LNCaP clone FGC (cell line): ENCODE measurements around the gene IDH3B.

Source experiments
- DNase-seq: peaks from one replicate; pipeline ENCODE4 v3.0.0-alpha.2; 2011; ENCODE audit warnings: low read depth
- H3K4me3 ChIP-seq: 2 replicates; pipeline ENCODE4 v1.5.1; 2011; ENCODE audit warnings: mild to moderate bottlenecking, low read depth, low read length, control low read depth
- TF ChIP-seq, protein P1 (sequence below): IDR thresholded peaks from 2 replicates; pipeline ENCODE4 v1.5.1; 2012; ENCODE audit warnings: mild to moderate bottlenecking; ENCODE audit not compliant: control insufficient read depth, insufficient read depth; ENCODE audit errors: extremely low read depth

The IDH3B gene

DNA sequence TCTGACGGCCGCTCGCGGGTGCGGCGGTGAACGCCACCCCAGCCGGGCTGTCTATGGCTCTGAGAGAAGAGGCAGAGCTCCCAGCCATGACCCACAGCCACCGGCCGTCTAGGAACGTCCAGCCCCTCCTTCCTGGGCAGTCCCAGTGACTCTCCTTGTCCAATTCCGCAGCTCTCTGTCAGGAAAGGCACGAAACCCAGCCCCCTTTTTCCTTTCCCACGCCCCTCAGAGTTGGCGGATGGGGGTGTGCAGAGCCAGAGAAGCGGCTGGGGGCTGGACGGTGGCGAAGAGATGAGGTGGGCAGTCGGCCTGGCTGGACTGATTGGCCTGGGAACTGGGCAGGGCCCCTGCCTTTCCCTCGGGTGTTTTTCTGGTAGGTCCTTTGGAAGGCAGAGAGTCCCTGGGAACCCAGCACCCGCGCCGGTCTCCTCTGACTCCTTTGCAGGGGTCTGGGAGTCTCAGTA is 30.0 kb upstream of the IDH3B start:
- H3K4me3 ChIP-seq: no peak overlapping the region
- TF ChIP-seq, protein P1, sequence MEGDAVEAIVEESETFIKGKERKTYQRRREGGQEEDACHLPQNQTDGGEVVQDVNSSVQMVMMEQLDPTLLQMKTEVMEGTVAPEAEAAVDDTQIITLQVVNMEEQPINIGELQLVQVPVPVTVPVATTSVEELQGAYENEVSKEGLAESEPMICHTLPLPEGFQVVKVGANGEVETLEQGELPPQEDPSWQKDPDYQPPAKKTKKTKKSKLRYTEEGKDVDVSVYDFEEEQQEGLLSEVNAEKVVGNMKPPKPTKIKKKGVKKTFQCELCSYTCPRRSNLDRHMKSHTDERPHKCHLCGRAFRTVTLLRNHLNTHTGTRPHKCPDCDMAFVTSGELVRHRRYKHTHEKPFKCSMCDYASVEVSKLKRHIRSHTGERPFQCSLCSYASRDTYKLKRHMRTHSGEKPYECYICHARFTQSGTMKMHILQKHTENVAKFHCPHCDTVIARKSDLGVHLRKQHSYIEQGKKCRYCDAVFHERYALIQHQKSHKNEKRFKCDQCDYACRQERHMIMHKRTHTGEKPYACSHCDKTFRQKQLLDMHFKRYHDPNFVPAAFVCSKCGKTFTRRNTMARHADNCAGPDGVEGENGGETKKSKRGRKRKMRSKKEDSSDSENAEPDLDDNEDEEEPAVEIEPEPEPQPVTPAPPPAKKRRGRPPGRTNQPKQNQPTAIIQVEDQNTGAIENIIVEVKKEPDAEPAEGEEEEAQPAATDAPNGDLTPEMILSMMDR: no peak
- no peak for DNase-seq

DNA sequence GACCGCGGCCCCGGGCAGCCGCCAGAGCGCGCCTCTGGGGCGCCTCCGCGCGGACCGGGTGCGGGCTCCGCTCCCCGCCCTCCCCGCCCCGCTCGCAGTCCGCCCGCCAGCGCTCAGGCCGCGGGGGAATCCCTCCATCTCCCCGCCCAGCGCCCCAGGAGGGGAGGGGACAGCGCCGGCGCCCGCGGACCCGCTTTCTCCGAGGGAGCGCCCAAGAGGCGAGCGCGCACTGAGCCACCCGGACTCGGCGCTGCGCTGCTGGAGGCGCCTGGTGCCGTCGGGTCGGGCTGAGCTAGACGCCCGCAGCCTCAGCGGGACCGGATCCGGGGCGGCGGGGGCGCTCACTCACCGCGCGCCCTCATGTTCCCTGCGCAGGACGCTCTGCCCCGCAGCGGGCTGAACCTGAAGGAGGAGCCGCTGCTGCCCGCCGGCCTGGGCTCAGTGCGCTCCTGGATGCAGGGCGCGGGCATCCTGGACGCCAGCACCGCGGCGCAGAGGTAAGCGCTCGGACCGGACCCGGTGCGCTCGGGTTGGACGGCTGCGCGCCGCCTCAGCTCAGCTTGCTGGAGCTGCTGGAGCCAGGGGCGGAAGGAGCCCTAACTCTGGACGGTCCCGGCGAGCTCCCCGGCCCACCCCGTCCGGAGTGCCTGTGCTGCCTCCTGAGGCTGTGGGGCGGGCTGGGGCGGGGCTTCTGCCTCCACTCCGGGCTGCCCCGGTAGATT is 29.4 kb upstream of the IDH3B start:
- no peak for DNase-seq
- no peak overlapping the region for H3K4me3 ChIP-seq
- TF ChIP-seq, protein P1: no peak

DNA sequence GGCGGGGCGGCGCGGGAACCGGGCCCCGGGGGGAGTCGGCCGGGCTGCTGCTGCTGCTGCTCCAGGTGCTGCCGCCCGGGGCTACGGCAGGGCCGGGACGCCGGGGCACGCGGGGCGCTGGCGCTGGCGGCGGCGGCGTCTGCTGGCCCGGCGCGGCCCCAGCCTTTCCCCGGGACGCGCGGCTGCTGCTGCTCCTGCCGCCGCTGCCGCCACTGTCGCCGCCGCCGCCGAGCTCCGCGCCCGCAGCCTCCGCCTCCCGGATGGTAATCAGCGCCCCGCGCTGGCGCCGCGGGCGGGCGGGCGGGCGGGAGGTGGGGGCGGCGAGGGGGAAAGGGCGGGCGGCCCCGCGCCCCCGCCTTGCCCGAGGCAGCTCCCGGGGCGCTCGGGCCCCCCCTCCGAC is 28.9 kb upstream of the IDH3B start:
- H3K4me3 ChIP-seq: no peak overlapping the region
- TF ChIP-seq, protein P1: no peak
- no peak for DNase-seq

DNA sequence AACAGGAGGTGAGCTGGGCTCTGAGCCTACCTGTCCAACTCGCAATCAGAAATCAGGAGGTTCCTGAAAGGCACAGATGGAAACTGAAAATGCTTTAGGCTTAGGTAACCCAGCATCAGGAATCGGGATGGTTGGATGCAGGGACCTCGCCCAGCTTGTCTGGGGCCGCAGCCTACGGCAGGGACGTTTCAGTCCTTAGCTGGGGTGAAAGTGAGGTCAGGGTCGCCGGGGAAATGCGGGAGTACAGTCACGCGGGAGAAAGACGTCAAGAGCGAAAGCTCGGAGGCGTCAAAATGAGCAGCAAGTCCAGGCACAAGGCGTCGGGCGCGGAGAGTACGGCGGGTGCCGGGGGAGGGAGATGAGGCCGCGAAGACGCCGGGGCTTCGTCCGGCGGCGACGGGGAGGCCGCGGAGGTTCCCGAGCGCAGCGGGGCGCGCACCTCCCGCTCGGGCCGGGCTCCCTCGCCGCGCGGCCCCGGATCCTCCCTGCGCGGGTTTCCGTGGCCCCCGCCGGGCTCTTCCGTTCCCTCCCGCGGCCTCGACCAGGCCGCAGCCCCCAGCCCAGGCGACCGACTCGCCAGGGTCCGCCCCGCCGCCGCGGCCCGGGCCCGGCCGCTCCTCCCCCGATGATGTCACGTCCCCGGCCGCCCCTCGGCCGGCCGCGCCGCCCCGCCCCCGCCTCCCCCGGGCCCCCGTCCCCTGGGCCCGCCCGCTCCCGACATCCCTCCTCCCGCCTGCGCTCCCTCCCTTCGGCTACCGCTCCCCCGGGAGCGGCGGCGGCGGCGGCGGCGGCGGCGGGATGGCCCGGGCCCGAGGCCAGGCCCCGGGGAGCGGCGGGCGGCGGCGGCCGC is 28.2 kb upstream of the IDH3B start, which contains the start of gene EBF4:
EBF4 (plus strand) TSS at position 745 of the 850 bp plus-strand sequence. CDS start 866 bp downstream, outside the sequence.
- TF ChIP-seq, protein P1: no peak
- H3K4me3 ChIP-seq: no peak within 1 kb of the TSS
- no peak for DNase-seq

DNA sequence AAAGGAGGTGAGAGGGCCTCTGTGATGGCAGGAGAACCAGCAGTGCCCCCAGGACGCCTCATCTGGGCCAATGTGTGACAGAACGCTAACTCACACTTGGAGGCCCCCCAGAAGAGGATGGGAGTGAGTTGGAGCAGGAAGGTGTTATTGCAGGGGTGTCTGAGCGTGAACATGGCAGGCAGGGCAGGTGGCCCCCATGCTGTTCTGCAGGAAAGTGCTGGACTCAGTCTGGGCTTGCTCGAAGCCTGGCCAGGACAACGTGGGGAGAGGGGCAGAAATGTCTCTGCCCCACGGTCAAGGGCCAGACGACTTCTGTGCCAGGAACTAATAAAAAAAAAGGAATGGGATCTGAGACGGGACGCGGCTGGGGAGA is 27.6 kb upstream of the IDH3B start:
- TF ChIP-seq, protein P1: no peak
- no peak overlapping the region for H3K4me3 ChIP-seq
- no peak for DNase-seq

DNA sequence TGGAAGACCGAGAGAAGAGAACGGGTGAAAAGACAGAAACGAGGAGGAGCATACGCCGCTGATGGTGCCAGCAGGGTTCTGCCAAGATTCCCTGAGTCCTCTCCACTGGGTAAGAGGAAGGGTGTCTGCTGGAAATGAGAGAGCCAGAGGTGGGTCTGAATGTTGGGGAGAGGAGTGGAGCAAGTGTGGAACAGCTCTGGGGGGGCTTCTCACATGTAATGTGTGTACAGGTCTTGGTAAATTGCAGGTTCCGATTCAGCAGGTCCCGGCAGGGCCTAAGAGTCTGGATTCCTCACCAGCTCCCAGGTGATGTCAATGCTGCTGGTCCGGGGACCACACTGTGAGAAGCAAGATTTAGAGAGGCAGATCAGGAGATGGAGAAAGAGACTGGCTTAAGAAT is 27.1 kb upstream of the IDH3B start:
- no peak for DNase-seq
- TF ChIP-seq, protein P1: no peak
- H3K4me3 ChIP-seq: no peak overlapping the region
